NCI-H2196 treated with DMSO at 0.1 percent for 48 hours (cell line): Measurements from ENCODE around the gene MMP13.
"Not testable (repeated sequence)": the region's sequence is repeated elsewhere in the genome, so short reads cannot be mapped to it uniquely, and the experiment has no call there.

ENCODE experiments used
- DNase-seq: peaks from one replicate; lab custom pipeline; 2025; ENCODE audit not compliant: unreplicated experiment; lab: John Stamatoyannopoulos, UW

MMP13 gene

DNA sequence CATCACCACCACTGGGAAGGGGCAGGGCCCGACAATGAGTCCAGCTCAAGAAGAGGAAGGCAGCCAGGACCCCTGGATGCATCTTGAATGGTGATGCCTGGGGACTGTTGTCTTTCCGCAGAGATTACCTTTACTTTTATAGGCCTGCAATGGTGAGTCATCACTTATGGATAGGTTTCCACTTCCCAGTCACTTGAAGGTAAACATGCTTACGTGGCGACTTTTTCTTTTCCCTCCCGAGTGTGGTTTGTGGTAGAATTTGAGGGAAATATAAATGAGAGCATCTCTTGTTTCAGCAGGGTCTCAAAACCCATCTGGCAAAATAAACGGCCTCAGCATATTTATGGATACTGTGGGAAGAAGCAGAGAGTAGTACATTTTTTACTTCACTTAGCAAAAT lies at the start of gene MMP13:
MMP13 (minus strand) TSS at position 109 of the 400 bp plus-strand sequence; CDS start at position 82, 27 bp downstream.
- DNase-seq, result no peak

DNA sequence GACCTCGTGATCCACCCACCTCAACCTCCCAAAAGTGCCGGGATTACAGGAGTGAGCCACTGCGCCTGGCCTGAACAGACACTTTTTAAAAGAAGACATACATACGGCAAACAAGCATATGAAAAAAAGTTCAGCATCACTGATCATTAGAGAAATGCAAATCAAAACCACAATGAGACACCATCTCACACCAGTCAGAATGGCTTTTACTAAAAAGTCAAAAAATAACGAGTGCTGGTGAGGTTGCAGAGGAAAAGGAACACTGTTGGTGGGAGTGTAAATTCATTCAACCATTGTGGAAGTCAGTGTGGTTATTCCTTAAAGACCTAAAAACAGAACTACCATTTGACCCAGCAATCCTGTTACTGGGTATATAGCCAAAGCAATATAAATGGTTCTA lies 48.7 kb upstream of the MMP13 start:
- not testable (repeated sequence) for DNase-seq

DNA sequence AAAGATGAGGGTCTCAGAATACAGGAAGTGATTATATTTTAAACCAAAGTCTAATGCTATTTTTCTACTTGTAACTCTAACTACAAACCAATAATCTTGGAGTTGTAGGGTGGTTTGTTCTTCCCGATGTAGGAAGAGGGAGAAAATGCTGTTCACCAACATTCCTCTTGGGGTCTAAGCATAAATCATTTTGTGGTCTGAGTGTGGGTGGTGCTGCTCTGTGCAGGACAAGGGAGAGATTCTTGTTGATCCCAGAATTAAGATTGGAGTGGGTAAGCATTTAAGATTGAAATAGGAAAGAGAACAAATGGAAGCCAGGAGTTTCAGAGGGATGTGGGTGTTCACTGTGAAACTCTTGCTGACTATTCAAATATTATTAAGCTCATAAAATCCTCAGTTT lies 38.6 kb upstream of the MMP13 start:
- DNase-seq, result no peak

DNA sequence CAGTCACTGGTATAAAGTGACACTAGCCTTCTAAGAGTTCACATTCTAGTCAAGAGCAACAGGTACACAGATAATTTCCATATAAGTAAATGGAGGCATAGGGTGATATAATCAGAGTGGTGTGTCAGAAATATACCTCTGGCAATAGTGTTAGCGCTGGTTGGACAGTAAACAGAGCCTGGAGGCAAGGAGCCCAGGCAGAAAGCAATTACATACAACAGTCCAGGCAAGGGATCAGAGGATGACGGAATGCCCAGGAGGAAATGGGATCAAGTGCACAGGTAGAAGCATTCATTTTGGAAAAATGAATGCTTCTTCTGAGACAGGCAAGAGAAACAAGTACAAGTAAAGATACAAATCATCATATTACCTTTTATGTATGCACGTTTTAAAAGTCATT lies 36.2 kb upstream of the MMP13 start:
- DNase-seq, result no peak

DNA sequence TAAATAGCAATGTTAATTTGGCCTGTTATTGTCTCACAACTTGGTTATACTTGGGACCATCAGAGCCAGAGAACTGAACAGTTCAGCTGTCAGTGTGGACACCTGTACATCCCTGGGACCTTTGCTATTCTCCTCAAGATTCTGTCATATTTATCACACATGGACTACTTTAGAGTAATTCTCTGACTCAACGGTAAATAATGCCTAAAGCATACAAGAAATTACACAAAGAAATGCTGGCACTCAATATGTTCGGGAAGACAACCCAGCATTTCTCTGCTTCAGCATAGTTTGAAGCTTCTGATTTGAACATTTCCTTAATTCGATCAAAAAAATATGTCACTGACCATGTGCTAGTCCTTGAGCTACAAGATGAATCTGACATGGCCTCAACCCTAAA lies 34.6 kb upstream of the MMP13 start:
- no peak for DNase-seq

DNA sequence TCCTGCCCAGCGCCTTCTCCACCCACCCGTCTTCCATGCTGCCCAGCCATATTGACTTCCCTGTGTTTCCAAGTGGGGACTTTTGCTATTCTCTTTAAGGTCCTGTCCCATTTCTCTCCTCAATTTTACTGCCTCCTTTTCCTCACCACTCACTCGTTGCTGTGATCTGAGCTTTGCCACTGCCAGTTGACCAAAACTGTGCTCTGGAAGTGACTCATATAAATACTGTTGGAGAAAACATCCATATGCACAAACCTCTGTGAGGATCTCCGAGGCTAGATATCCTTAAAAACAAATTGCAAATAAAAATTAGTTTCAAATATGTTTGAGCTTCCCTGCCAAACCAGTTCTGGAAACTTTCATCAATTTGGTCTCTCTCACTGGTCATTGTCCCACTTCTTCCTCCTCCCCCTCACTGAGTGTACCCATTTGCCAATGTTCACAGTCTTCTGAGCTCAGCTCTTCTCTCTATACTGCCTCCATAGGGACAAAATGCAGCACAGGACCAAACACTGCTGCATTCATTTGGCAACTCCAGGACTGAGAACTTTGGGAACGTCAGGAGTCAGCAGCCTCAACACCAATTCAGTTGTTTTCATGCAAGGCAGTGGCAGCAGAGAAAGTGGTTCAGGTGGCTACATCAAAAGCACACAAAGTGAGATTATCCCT lies 34.0 kb upstream of the MMP13 start:
- DNase-seq, result no peak

DNA sequence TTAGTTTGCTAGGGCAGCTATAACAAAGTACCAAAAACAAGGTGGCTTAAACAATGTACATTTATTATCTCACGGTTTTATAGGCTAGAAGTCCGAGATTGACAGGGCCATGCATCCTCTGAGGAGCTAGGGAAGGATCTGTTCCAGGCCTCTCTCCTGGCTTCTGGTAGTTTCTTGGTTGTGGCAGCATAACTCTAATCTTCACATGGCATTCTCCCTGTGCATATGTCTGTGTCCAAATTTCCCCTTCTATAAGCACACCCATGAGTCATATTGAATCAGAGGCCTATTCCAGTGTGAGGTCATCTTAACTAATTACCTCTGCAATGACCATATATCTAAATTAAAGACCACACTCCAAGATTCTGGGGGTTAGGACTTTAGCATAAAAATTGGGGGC lies 31.3 kb upstream of the MMP13 start:
- no peak for DNase-seq

DNA sequence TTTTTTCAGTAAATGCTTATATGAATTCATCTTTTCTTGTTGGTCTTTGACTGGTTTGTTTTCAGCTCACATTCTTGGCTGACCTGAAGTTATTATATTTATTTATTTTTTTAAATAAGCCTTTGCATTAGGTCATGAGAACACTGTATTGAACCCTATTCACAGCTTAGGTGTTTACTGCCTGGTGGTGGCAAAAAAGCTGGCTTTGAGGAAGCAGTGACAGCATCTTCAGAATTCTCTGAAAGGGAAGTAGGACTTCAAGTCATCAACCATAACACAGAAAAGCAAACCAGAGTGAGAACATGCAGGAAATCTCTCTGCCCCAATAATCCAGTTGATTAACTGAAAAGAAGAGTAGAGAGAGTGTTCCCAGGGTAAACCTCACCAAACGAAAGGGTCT lies 30.3 kb upstream of the MMP13 start:
- no peak for DNase-seq

DNA sequence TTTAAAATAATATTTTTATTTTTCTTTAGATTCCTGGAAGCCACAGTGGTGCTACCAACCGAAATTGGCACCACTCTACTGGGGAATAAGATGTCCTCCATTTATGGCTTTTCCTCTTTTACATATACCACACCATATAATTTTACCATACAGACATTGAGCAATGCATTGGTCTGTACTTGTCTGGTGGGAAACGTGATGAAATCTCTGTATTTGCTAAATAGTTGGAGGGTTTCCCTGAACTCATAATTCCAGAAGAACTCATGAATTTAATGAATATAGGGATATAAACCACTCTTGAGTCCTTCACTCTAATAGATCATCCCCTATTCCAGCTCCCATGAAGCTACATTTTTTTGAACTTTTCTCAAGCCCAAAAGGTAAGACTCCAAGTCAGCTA lies 28.0 kb upstream of the MMP13 start:
- DNase-seq, result no peak

DNA sequence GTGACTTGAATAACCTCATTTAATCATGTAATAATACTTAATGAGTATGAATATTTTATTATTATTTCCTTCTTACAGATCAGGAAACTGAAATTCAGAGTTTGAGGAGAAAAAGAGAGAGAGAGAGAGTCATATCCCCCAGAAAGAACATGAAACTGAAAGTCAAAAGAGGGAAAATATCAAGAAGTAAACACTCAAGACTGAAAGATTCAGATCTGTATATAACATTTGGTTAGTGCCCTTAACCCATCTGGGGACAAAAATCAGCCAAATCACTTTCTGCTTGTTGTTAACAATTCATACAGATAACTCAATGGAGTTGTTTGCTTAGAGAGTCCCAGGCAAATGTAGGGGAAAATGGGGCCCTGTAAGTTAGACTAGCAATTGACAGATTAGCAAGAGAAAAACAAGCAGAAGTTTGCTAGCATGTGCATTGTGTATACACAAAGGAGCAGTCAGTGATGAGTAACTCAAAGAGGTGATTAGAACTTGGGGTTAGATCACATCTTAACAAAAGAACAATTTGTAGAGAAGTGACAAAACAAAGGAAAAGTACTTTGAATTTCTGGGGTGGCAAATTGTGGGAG lies 25.9 kb upstream of the MMP13 start:
- DNase-seq, result no peak

DNA sequence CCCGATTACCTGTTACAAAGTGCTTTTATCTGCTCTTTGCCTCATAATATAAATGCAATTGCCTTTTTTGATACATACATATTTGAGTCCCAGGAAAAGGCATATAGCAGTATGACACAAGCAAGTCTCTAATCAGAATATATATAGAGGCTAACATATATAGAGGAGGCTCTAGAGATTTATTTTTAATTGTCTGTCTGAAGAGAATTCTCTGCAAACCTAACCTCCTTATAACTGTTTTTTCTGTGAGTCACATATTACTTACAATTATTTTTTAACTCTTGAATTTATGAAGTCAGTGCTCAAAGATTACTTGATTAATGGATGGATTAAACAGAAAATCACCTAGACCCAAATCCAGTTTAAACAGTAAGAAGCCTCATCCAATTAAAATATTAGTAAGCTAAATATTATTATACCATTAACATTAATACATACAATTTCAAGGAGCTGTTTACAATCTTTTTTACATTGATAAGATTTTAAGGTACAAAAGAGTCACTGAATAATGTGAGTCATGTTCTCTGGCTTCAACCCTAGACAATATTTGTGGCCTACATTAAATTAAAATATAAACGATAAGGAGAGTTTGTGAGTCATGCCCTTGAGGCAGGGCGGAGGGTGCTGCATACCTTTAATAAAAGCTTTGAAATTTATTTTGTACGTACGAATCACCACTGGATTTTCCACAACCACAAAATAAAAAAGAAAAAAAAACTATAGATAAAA lies 19.2 kb upstream of the MMP13 start:
- DNase-seq, result no peak

DNA sequence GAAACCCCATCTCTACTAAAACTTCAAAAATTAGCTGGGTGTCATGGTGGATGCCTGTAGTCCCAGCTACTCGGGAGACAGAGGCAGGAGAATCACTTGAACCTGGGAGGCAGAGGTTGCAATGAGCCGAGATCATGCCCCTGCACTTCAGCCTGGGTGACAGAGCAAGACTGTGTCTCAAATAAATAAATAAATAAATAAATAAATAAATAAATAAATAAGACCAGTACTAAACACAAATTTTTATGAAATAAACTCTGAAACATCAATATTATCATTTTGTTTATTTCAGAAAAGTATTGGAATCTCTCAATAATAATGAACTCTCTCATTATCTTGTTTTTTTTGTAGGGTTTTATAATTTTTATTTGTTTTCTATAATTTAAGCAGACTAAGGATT lies 18.2 kb upstream of the MMP13 start:
- not testable (repeated sequence) for DNase-seq

DNA sequence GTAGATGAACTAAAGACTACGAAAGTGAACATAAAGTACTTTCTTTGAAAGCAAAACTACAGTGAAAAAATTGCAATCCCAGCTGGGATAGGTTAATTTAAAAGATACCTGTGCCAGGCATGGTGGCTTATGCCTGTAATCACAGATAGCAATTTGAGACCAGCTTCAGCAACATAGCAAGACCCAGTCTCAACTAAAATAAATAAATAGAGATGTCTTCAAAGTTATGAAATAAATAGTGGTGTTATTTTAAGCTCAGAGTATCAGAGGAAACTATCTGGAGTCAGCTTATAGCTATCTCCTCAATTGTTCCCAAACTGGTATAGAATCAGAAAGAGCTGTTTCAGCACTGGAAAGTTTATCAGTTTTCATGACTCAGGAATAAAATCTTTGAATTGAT lies 17.3 kb upstream of the MMP13 start:
- no peak for DNase-seq

DNA sequence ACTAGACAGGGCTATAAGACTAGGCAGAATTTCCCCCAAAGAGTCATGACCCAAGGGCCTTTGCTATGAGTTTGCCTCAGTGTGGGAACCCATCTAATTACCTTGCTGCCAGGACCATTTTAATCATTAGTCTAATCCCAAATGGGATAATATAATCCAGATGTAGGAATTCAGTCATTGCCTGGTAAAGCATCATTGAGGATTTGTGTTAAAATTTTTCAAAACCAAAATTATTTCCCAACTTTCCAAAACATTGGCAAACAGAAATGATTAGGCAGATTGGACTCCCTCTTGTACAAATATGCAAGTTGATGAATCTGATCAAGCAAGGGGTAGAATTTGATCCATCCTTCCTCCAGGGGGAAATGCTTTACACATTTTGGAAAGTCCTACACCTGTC lies 16.2 kb upstream of the MMP13 start:
- no peak for DNase-seq

DNA sequence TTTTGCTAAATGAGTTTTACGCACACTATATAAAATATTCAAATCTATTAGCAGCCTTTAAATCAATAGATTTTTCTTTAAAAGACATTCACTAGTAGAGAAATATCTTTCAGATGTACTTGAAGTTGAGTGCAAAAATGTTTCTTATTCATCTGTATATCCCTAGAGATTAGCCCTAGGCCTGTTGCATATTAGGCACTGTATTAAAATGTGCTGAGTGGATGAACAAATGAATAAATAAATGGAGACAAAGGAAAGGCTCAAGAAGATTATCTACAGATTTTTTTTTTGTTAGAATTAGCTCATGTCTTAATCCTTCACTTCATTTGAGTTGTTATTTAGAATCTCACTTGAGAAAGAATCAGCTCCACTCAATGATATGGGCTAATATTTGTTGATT lies 12.0 kb upstream of the MMP13 start:
- no peak for DNase-seq

DNA sequence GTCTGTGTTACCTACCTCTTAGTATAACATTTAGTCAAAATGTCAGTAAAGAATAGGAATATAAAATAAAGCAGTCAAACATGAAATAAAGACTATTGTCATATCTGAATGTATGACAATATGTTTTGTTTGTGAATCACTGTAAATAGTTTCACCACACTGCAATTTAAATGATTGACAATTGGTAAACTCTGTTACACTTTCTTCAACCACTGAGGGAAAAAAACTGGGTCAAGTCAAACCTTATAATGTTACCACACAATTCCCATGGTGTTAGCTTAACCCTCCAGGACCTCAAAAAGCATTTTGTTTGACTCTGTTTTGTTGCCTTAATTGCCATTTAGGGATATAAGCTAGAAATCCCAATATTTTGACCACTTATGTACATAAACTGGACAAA lies 10.5 kb upstream of the MMP13 start:
- no peak for DNase-seq

DNA sequence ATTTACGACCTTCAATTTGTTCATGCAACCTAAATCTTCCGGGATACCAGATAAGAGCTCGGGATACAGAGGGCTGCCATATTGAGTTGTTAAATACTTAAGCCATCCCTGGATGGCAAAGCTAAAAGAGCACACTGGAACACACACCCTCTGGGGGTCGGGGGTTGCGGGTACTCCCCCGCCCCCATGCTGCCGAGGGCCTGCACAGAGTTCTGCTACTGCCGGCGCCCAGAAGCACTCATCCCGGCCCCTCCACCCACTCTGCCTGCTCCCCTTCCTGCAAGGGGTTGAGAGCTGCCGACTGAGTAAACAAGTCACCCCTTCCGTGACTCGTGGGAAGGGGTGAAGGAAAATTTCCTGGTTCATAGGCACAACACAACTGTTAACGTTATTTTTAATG lies 9.3 kb upstream of the MMP13 start:
- DNase-seq, result no peak

DNA sequence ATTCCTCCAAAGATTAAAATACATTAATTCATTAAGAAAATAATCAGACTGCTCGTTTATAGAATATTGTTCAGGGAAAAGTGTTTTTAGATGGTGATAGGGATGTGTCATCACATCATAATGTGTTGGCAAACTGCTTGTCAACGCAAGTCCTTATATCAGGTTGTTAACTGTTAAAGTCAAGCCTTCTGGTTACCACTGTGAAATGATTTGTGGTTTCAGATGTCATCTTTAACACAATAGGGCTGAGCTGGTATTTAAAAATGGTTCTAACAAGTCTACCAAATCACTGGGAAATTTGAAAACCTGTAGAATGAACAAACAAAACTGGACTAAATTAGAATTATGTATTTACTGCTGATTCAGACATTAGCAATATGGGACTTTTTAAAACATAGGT lies 2.4 kb upstream of the MMP13 start:
- DNase-seq, result no peak

DNA sequence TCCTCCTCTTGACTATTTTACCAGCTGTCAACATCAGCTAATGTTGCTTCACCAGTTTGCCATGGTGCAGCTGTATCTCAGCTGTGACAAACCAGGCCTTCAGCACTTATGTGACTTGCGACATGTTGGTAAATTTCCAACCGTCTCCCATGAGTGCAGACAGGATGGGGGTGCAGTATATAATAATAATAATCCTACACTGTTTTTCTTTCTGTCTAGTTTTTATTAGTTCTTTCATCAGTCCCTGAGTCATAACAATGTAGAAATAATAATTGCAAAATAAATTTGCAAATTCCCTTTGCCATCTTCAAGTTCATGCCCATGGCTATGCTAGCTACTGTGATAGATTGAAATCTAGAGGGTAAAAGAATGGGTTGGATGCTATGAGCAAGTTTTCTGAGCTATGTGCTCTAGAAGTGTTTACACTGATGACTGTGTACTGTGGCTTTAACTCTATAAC lies 4.9 kb downstream of the MMP13 start:
- no peak for DNase-seq

DNA sequence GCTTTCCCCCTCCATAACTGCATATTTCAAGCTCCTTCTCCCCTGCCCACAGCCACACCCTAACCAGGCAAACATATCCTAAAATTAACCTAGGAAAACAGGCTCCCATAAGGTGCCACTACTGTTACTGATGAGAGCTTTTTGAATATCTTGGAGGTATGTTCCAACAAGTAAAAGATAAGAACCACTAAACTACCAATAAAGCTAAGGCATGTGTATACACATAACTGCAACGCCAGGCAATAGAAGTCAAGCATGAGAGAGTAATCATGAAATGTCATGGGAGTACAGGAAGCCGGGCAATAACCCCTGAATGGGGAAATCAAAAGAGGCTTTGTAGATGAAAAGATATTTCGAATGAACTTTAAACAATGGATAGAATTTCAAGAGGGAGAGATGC lies 9.3 kb downstream of the MMP13 start:
- DNase-seq, result no peak

DNA sequence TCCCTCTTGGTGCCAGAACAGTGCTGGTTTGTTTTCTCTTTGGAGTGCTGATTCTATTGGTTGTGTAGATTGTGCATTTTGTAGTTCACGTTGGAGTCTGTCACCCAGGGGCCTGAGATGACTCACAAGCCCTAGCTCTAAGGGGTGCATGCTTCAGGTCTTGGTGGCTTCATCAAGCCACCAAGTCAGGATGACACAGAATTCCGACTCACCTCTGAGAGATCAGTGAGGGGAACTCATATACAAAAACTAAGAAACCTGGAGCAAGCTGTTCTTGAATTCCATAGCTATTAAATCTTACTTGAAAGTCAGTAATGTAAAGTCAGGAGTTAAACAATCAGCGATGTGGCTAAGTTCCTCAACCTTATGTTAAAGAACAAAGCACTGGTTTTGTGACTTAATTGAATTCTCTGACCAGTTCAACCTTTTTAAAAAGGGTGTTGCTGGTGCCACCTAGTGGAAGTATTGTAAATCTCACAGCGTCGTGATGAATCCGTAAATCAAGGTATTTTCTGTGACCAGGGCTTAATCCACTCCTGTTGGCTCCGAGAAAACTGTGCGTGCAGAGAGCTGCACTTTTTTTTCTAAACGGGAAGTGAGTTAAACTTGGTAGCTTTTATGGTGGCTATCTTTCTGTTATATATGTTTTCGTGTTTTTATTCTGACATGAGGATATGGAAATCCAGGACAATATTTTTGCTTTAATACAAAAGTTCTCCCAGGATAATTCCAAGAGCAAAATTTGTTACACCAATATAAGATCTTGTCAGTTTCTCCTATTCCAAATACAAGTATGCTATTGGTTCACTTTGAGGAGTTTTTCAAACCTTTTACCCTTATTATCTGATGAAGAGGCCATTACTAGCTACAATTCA lies 14.6 kb downstream of the MMP13 start:
- DNase-seq, result peak; percentile 17
